D721Med (cell line): ENCODE measurements around the gene PPP4R4.

ENCODE experiments used
- DNase-seq: peaks from one replicate; pipeline ENCODE4 v3.0.0; 2011; ENCODE audit warnings: low spot score; ENCODE audit not compliant: insufficient read length
- FAIRE-seq: peaks from 2 replicates; lab custom pipeline; 2011; peaks lifted over from hg19 to GRCh38; lab: Jason Lieb, UNC
- TF ChIP-seq, protein P1 (sequence below): IDR thresholded peaks from 2 replicates; pipeline ENCODE4 v1.5.1; 2012; ENCODE audit warnings: mild to moderate bottlenecking, control low read depth; ENCODE audit not compliant: insufficient read depth; ENCODE audit errors: missing control alignments

The PPP4R4 gene

DNA sequence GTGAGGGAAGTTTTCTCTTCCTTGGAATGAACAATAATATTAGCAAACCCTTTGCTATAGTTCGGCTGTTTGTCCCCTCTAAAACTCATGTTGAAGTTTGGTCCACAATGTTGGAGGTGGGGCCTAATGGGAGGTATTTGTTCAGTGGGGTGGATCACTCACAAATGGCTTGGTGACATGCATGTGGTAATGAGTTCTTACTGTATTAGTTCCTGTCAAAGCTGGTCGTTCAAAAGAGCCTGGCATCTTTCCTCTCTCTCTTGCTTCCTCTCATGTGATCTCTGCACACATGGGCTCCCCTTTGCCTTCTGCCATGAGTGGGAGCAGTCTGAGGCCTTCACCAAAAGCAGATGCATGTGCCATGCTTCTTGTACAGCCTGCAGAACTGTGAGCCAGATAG lies 13.1 kb upstream of the PPP4R4 start:
- FAIRE-seq: no peak
- no peak for DNase-seq
- TF ChIP-seq, protein P1, sequence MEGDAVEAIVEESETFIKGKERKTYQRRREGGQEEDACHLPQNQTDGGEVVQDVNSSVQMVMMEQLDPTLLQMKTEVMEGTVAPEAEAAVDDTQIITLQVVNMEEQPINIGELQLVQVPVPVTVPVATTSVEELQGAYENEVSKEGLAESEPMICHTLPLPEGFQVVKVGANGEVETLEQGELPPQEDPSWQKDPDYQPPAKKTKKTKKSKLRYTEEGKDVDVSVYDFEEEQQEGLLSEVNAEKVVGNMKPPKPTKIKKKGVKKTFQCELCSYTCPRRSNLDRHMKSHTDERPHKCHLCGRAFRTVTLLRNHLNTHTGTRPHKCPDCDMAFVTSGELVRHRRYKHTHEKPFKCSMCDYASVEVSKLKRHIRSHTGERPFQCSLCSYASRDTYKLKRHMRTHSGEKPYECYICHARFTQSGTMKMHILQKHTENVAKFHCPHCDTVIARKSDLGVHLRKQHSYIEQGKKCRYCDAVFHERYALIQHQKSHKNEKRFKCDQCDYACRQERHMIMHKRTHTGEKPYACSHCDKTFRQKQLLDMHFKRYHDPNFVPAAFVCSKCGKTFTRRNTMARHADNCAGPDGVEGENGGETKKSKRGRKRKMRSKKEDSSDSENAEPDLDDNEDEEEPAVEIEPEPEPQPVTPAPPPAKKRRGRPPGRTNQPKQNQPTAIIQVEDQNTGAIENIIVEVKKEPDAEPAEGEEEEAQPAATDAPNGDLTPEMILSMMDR: no peak

DNA sequence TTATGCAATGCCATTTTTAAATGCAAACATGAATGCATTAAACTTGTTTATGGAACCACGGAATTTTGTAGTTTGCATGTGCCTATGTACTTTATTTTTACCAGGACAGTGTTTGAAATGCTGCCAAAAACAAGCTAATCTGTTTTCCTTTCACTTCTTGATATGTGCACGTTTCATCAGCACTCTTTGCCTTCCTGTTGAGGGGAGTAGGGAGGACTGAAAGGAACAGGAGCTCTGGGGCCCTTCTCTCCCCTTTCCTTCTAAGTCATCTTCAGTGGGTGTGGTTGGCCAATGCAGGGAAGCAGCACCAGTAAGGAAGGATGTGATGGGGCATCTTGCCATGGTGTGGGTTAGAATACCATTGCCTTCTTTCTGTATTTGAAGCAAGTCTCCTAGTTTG lies 12.1 kb upstream of the PPP4R4 start:
- TF ChIP-seq, protein P1: no peak
- FAIRE-seq: no peak
- DNase-seq: no peak

GRCh38 chr14:94162466-94162865 lies 11.7 kb upstream of the PPP4R4 start:
- DNase-seq (no peak), FAIRE-seq (no peak)
- TF ChIP-seq, protein P1: no peak

GRCh38 chr14:94163796-94164195 lies 10.3 kb upstream of the PPP4R4 start:
- TF ChIP-seq, protein P1: no peak
- FAIRE-seq (no peak), DNase-seq (no peak)

DNA sequence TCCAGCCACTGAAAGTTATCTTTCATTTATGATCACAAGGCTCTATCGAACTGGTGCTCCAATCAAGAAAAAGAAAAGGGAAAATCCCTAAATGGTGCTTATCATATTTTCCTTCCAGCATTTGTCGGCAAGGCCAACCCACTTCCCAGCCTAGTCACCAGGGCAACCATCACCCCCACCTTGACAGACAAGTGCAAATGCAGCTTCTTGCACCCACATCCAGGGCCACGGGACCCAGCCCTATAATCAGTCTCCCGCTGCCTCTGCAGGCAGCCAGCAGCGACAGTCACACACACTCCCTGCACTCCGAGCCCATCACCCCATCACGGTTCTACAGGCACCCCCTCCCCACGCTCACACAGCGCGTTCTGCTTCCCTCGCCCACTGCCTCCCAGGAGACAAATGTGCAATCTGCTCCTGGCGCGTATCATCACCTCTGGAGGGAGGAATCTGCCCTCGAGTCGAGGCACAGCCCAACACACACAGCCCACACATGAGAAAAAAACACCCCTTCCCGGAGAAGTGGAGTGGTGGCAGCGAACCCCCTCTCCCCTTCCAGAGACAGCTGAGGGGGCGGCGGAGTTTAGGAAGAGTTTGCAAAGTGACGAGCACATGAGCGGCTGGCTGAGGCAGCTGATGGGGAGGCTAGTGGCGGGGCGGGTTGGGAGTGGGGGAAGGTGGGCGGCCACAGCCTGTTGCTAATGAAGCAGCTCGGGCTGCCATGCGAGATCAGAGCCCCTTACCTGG lies 9.3 kb upstream of the PPP4R4 start:
- no peak for DNase-seq
- TF ChIP-seq, protein P1: no peak
- FAIRE-seq: no peak

GRCh38 chr14:94165744-94166143 lies 8.4 kb upstream of the PPP4R4 start:
- DNase-seq: no peak
- no peak for FAIRE-seq
- TF ChIP-seq, protein P1: no peak

- FAIRE-seq: peak; percentile 95
- TF ChIP-seq, protein P1: no peak
- DNase-seq: no peak
These were observed 4.0 kb upstream of the PPP4R4 start for GRCh38 chr14:94170136-94170535.
